Spinal cord (tissue), 10 donors: ENCODE results near the gene SFT2D1. TPM values are rescaled to one million over a fixed set of nuclear protein-coding genes. Genes with fewer than 3 reads are reported as not detected.

Experiments used
- DNase-seq, 6 donors: peaks; one replicate each; pipeline versions ENCODE4 v3.0.0 to v3.0.0-alpha.2; 2013 to 2015; ENCODE audit warnings: low spot score in 6 of 6, low read depth in 4 of 6
- H3K27ac ChIP-seq: one replicate; pipeline ENCODE4 v1.5.1; 2013; ENCODE audit warnings: low read depth, low read length, control low read depth
- H3K27me3 ChIP-seq: one replicate; pipeline ENCODE4 v1.6.1; 2013; ENCODE audit warnings: low read length; ENCODE audit not compliant: control insufficient read depth, insufficient read depth
- H3K36me3 ChIP-seq: one replicate; pipeline ENCODE4 v1.6.1; 2013; ENCODE audit warnings: low read length; ENCODE audit not compliant: control insufficient read depth, insufficient read depth
- H3K4me1 ChIP-seq: one replicate; pipeline ENCODE4 v1.6.1; 2013; ENCODE audit warnings: low read length; ENCODE audit not compliant: control insufficient read depth, insufficient read depth
- H3K4me3 ChIP-seq: one replicate; pipeline ENCODE4 v1.5.1; 2013; ENCODE audit warnings: low read depth, low read length, control low read depth
- H3K9me3 ChIP-seq: one replicate; pipeline ENCODE4 v1.6.1; 2013; ENCODE audit warnings: low read length; ENCODE audit not compliant: control insufficient read depth, insufficient read depth
- WGBS: methylation state at CpG from one replicate; pipeline ENCODE4 v1.1.5; 2013; ENCODE audit warnings: missing lambda C conversion rate; ENCODE audit not compliant: insufficient coverage; 5-methylcytosine and 5-hydroxymethylcytosine counted together
- polyA plus RNA-seq, 2 donors: library from polyadenylated mRNA; unstranded; fragments of 120-200 nt; gene quantifications; one replicate each; pipeline ENCODE4 v1.2.1, GENCODE V29; 2013; ENCODE audit not compliant: insufficient read length in 2 of 2
- total RNA-seq, 2 donors: library from RNA; depleted of rRNA in 1 of 2; stranded (reverse); fragments of 120-200 nt in 1 of 2; fragments of >200 nt in 1 of 2; gene quantifications; one replicate each; pipeline versions ENCODE4 v1.2.3 to v1.2.4, GENCODE V29; 2013 to 2014
- donor health status: healthy.

The SFT2D1 gene
- total and polyA plus RNA-seq, 4 donors: 27.5 to 63.7 (median 50.3) TPM

GRCh38 chr6:166341464-166341863, 881 bp downstream of the SFT2D1 start:
- Histone ChIP-seq H3K27ac (no peak overlapping the region), H3K4me3 (peak overlapping the region; percentile 98), H3K27me3 (no peaks in the 10 kb centered on the region), H3K9me3 (no peaks in the 10 kb centered on the region), H3K36me3 (peaks cover 15% of the 10 kb centered on the region), H3K4me1 (peaks cover 11% of the 10 kb centered on the region)
- 59% methylated on average over 5 of the region's 7 CpGs for WGBS
- no peak for DNase-seq

GRCh38 chr6:166338854-166339253, 3.5 kb downstream of the SFT2D1 start:
- 97% methylated on average over 9 of the region's 9 CpGs for WGBS
- no peak for DNase-seq
- Histone ChIP-seq H3K4me3 (no peak overlapping the region), H3K4me1 (peaks cover 11% of the 10 kb centered on the region), H3K9me3 (no peaks in the 10 kb centered on the region), H3K36me3 (peaks cover 25% of the 10 kb centered on the region), H3K27ac (no peak overlapping the region), H3K27me3 (no peaks in the 10 kb centered on the region)

GRCh38 chr6:166336847-166337246, 5.5 kb downstream of the SFT2D1 start:
- H3K36me3 ChIP-seq: peaks cover 32% of the 10 kb centered on the region

DNA sequence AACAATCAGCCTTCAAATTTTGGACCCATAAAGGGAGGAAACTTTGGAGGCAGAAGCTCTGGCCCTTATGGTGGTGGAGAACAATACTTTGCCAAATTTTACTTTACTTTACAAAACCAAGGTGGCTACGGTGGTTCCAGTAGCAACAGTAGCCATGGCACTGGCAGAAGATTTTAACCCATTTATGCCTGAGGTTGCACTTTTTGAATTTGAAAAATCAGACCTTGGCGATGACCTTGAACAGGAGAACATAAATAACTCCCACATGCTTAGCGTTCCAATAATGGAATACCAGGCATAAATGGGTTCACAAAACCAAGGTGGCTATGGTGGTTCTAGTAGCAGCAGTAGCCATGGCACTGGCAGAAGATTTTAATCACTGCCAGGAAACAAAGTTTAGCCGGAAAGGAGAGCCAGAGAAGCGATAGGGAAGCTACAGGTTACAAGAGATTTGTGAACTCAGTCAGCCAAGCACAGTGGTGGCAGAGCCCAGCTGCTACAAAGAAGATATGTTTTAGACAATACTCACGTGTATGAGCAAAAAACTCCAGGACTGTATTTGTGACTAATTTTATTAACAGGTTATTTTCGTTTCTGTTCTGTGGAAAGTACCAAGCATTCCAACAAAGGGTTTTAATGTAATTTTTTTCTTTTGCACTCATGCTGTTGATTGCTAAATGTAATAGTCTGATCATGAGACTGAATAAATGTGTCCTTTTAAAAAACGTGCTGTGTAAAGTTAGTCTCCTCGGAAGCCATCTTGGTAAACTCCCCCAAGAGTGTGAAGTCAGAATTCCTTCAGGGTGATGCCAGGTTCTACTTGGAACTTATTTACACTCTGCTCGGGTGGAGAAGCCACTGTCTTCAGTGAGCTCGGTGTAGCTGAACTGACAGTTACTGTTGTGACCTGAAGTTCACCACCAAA, 6.7 kb downstream of the SFT2D1 start:
- H3K36me3 ChIP-seq: peaks cover 32% of the 10 kb centered on the region
- H3K9me3 ChIP-seq: no peaks in the 10 kb centered on the region
- no peaks in the 10 kb centered on the region for H3K27me3 ChIP-seq
- WGBS: 86% methylated on average over 10 of the region's 11 CpGs
- no peak for DNase-seq
- H3K4me1 ChIP-seq: peaks cover 8% of the 10 kb centered on the region
- no peak overlapping the region for H3K27ac ChIP-seq
- H3K4me3 ChIP-seq: no peak overlapping the region

More at GRCh38 chr6:166336847-166337246, 5.5 kb downstream of the SFT2D1 start:
- Histone ChIP-seq H3K4me1 (peaks cover 13% of the 10 kb centered on the region), H3K4me3 (no peak overlapping the region), H3K27ac (no peak overlapping the region), H3K27me3 (no peaks in the 10 kb centered on the region), H3K9me3 (no peaks in the 10 kb centered on the region)
- 94% methylated on average over 2 of the region's 3 CpGs for WGBS
- DNase-seq: no peak

DNA sequence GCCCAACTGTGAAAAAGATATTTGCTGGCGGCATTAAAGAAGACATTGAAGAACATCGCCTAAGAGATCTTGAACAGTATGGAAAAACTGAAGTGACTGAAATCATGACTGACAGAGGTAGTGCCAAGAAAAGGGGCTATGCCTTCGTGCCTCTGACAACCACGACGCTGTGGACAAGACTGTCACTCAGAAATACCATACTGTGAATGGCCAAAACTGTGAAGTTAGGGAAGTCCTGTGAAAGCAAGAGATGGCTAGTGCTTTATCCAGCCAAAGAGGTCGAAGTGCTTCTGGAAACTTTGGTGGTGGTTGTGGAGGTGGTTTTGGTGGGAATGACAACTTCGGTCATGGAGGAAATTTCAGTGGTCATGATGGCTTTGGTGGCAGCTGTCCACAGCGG, 7.5 kb downstream of the SFT2D1 start:
- Histone ChIP-seq H3K4me1 (peaks cover 11% of the 10 kb centered on the region), H3K27me3 (no peaks in the 10 kb centered on the region), H3K4me3 (no peak overlapping the region), H3K9me3 (no peaks in the 10 kb centered on the region), H3K36me3 (peaks cover 32% of the 10 kb centered on the region), H3K27ac (no peak overlapping the region)
- no peak for DNase-seq
- 94% methylated on average over 7 of the region's 8 CpGs for WGBS

GRCh38 chr6:166333172-166333995, 9.0 kb downstream of the SFT2D1 start:
- Histone ChIP-seq H3K9me3 (no peaks in the 10 kb centered on the region), H3K4me1 (peaks cover 11% of the 10 kb centered on the region), H3K36me3 (peaks cover 32% of the 10 kb centered on the region), H3K27me3 (no peaks in the 10 kb centered on the region), H3K27ac (no peak overlapping the region), H3K4me3 (no peak overlapping the region)
- DNase-seq: no peak
- WGBS: 92% methylated on average over 23 of the region's 23 CpGs

GRCh38 chr6:166331503-166332415, 10.6 kb downstream of the SFT2D1 start:
- peak in 1 of 6 donors; percentile 64 for DNase-seq
- no peak overlapping the region for H3K27ac ChIP-seq
- no peak overlapping the region for H3K4me3 ChIP-seq
- H3K27me3 ChIP-seq: no peaks in the 10 kb centered on the region
- H3K36me3 ChIP-seq: peaks cover 28% of the 10 kb centered on the region
- H3K4me1 ChIP-seq: peaks cover 11% of the 10 kb centered on the region
- WGBS: 72% methylated on average over 4 of the region's 13 CpGs
- H3K9me3 ChIP-seq: no peaks in the 10 kb centered on the region

- H3K27me3 ChIP-seq: no peaks in the 10 kb centered on the region
- DNase-seq: peak in 2 of 6 donors; percentile 9 to 41
- no peak overlapping the region for H3K27ac ChIP-seq
- H3K9me3 ChIP-seq: no peaks in the 10 kb centered on the region
- peaks cover 29% of the 10 kb centered on the region for H3K36me3 ChIP-seq
- H3K4me1 ChIP-seq: peaks cover 11% of the 10 kb centered on the region
- 16% methylated on average over 6 of the region's 11 CpGs for WGBS
- H3K4me3 ChIP-seq: no peak overlapping the region
Measured at GRCh38 chr6:166330612-166331011, 11.7 kb downstream of the SFT2D1 start.
